GM21515 (cell line): ENCODE data around the gene GRHL1.

ENCODE experiments used
- ATAC-seq: cut with Tn5 transposase; IDR thresholded peaks from one replicate; pipeline ENCODE4 v1.9.1; 2021; ENCODE audit not compliant: unreplicated experiment

The GRHL1 gene

GRCh38 chr2:9946818-9947217, 4.7 kb upstream of the GRHL1 start:
- no peak for ATAC-seq

GRCh38 chr2:9948721-9949120, 2.8 kb upstream of the GRHL1 start:
- no peak for ATAC-seq

DNA sequence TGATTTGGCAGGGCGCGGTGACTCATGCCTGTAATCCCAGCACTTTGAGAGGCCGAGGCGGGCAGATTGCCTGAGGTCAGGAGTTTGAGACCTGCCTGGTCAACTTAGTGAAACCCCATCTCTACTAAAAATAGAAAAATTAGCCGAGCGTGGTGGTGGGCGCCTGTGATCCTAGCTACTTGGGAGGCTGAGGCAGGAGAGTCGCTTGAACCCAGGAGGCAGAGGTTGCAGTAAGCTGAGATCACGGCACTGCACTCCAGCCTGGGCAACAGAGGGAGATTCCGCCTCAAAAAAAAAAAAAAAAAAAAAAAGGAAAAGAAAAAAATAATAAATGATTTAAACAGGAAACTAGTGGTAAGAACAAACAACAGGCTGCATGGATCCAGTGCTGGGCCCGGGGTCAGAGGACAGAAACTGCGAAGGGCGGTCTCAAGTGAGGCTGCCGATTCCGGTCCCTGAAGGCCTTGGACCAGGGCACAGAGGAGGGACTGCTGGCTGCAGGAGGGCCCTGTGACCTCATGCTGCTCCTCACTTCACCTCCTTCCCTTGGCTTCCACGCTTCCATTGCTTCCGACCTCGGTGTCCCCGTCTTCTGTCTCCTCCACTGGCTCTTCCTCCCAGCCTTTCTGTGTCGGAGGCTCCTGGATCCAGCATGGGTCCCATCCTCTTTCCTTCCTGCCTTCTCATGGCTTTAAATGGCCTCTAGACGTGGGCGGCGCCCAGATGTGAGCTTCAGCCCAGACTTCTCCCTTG, 2.1 kb upstream of the GRHL1 start:
- no peak for ATAC-seq

DNA sequence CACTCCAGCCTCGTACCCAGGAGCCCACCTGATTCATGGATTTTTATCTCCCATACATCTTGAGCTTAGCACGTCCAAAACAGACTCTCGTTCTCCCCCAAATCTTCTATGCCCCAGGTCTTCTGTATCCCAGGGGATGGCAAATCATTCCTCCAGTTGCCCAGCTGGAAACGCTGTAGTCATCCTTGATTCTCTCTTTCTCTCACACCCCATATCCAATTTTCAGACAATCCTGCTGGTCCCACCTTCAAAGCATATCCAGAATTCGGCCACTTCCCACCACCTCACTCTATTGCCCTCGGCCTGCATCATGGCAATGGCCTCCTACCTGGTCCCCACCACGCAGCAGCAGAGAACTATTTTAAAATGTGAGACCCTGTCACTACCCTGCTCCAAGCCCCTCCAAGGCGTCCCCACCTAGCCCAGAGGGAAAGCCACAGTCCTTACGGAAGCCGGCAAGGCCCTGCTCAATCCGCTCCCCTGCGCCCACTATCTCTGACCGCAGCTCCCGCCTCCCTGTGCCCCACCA, 1.4 kb upstream of the GRHL1 start:
- no peak for ATAC-seq

DNA sequence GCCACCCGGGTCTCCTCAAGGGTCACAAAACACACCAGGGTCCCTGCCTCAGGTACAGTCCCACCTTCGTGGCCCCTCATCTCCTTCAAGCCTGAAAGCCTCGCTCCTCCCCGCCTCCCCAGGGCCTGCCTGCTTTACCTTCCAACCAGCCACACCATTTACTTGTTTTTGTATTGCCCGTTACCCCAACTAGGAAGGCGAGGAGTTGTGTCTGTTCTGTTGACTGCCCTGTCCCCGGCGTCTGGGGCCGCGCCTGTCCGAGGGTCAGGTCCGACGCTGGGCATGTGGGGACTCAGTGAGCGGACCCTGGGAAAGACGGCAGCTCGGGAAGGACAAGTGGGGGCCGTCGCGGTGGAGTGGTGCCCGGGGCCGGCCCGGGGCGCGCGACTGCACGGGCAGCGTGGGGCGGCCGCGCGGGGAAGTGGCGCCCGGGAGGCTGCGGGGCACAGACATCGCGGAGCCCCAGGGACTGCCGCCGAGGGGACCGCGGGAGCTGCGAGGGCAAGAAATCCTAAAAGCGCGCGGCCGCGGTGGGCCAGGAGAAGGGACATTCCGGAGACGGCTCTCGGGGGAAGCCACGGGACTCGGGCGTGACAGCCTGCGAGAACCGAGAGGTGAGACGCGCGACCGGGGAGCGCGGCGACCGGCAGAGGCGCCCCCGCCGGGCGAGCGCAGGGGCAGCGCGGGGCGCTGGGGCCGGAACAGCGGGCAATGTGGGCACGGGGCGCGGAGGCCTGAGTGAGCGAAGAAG, 797 bp upstream of the GRHL1 start:
- peak; percentile 33 for ATAC-seq

- ATAC-seq: no peak
Observed at GRCh38 chr2:9951272-9951521, 296 bp upstream of the GRHL1 start.

DNA sequence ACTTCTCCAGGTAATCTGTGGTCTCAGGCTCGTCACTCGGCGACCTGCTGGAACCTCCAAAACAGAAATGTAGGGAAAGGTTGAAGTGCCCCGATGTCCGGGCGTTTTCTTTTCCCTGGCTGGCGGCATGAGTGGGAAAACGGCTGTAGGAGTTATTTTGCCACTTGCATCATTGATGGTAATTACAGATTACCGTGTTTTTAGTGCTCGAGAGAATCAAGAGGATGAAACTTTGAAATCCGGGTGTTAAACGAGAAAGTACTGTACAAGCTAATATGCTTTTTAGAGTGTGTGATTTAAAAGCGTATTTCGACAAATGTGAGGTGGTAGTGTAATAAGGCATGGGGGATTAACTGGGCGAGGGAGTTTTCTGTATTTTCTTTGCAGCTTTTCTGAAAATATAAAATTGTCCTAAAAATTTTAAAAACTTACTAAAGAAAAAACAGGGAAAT, 819 bp downstream of the GRHL1 start:
- no peak for ATAC-seq

DNA sequence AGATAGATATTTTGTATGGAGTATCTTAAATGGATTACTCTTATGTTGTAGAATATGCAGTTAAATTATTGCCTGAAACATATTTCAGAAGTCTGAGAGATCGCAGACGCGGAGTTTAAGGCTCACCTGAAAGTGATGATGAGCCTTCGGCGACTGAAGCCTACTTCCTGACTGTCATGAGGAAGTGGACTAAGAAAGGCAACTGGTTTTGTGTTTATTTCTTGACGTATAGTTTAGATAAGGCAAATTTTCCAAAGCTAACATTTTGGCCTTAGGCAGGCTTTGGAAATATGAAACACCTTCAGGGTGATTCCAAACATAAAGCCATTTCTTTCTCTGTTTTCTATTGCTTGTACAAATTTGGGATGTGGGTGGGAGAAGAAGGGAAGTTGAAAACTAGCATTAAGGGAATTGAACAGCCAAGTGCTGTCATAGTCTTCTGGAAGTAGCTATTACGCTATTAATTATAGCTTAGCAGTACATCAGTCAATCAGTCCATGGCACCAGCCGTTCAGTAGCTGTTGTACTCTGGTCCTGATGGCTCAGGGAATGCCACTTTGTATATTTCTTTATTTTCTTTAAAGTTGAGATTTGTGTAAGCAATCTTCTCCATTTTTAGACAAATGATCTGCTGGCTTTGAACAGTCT, 1.5 kb downstream of the GRHL1 start:
- no peak for ATAC-seq

- ATAC-seq: no peak
Observed at GRCh38 chr2:9954136-9954535, 2.6 kb downstream of the GRHL1 start.

DNA sequence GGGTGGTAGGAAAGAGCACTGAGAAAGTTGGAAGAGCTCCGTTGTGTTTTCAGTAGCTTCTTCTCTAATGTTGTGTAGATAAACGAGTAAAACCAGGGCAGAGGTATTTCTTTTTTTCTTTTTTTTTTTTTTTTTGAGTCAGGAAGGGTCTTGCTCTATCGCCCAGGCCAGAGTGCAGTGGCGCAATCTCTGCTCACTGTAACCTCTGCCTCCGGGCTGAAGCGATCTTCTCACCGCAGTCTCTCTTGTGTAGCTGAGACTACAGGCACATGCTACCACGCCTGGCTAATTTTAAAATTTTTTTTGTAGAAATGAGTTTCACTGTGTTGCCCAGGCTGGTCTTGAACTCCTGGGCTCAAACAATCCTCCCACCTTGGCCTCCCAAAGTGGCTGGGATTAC, 6.6 kb downstream of the GRHL1 start:
- ATAC-seq: no peak

DNA sequence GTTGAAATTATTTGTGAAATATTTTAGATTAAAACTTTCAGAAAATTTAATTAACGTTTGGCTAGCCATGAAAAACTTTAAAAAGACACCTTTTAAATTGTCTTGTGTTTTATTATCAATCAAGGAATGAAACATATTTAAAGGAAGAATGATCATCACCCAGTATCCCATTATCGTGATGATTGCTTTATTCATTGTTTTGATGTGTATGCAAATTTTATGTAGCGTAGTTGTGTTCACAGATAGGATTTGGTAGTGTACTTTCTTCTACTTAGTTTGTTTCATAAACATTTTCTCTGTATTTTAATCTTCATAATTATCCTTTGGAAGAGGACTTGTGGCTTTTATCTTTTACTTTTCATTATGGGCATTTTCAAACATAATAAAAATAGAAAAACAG, 7.8 kb downstream of the GRHL1 start:
- ATAC-seq: no peak

GRCh38 chr2:9961013-9961412, 9.5 kb downstream of the GRHL1 start:
- no peak for ATAC-seq

DNA sequence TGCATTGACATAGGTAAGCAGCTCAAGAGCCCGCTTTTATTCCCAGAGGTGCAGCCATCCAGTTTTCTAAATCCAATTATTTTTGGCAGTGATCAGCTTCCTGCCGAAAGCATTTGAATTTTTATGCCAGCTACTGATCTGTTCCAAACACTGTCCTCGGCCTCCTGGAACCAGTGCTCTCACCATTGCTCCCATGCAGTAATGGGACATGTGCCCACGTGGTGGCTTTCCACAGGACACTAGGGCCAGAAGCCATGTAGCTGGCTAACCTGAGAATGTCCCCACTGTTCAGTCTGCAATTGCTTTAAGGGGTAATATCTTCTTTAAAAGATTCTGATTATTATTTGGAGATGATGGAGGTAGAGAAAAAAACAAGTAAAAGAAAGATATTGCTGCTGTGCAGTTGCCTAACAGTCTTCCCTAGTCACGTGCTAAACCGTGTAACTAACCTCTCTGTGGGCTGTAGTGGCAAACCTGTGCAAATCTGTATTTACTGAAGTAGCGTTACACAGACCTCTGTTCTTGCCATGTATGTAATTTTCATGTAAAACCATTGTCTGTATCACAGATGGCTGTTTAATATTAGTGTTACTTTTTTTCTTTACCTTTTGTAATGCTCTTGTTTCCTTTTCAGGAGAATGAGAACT, 13.0 kb downstream of the GRHL1 start:
- no peak for ATAC-seq

DNA sequence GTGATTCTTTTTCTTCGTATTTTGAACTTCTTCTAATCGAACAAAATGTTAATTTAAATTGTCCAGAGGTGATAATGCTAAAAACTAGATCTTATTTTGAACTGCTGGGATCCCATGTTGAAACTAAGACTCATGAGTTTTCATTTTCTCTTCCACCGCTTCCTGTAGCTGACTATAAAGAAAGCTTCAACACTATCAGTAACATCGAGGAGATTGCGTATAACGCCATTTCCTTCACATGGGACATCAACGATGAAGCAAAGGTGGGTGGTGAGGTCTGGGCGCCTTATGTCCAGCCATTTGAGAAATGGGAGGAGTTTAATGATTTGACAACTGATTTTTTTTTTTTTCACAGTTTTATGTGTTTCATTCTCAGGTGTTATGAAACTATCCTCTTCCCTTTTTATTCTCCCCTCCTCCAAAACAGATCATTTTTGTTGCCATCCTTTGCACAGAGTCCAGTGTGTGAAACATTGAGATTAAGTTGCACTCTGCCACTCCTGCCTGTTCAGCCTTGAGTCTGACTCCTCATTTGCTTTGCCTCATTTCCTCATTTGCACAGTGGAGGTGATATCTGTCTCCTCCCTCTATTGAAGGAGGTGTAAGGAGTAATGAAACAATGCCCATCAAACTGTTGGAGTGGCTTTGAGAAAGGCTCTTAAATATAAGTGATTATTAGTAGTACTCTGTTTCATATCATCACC, 13.8 kb downstream of the GRHL1 start:
- no peak for ATAC-seq

DNA sequence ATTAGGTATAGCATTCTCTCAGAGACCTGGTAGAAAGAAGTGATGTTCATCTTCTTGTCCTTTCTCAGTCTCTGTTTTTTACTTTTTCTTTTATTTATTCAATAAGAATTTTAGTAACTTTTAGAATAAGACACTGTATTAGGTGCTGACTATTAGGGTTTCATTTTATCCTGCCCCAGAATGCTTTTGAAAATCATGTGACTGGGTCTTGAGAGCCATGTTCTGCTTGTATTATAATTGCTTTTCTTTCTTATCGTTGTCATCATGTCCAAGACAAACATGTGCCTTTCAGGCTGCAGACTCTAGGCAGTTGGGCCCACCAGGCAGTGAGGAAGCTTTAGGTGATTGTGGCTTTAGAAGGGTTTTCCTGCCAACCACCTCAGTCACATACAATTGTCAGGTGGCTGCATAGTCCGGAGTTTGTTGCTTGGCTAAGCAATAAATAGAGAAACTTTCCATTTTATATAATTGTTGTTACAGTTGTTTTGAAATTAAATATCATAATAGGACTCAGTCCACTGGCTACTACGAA, 15.1 kb downstream of the GRHL1 start:
- no peak for ATAC-seq

GRCh38 chr2:9967053-9967775, 15.7 kb downstream of the GRHL1 start:
- no peak for ATAC-seq

DNA sequence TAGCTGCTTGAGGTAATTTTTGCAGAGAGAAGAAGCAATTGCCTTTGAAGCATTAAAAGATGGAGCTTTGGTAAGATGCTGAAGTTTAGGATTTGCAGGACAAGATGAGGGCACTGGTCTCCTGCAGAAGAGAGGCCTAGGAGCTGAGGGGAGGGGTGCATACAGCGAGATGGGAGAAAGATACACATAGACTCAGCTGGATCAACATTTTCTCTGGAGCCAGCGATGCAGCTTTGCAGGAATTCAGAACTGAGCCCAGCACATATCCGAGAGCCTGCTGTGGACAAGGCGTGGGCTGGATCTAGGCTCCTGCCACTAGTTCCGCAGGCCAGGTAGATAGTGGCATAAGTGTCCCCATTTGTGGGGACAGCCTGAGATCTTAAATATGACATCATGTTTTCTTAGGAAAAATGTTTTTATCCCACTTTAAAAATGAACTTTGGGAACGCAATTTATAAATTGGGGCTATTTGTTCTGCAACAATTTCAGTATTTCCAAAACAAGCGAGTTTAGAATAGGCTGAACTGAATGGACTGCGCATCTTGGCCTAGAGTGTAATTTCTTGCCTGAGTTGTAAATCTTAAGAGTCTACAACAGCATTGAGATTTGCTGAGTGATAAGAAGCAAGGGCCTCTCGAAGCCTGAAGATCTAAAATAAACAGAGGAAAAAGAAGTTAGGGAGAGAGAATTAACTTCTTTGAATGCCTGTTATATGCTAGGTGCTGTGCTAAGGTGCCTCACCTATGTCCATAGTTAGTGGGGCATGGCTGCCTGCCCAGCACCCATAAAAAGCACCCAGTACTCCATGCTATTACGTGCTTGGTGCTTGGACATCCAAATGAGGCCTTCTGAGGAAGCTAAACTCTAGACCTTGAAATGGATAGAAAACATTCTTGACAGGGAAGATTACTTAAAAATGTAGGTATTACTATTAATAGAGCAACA, 17.3 kb downstream of the GRHL1 start:
- no peak for ATAC-seq

GRCh38 chr2:9970200-9971044, 18.9 kb downstream of the GRHL1 start:
- no peak for ATAC-seq
